Activated CD4-positive, CD25-positive, alpha-beta regulatory T cell treated with anti-CD3 and anti-CD28 coated beads, Interleukin-2, amount 50 U/mL, for 72 hours (primary cell): ENCODE results near the gene PDZRN3.

ENCODE experiments used
- DNase-seq: peaks from one replicate; pipeline ENCODE4 v3.0.0; 2021

The PDZRN3 gene

DNA sequence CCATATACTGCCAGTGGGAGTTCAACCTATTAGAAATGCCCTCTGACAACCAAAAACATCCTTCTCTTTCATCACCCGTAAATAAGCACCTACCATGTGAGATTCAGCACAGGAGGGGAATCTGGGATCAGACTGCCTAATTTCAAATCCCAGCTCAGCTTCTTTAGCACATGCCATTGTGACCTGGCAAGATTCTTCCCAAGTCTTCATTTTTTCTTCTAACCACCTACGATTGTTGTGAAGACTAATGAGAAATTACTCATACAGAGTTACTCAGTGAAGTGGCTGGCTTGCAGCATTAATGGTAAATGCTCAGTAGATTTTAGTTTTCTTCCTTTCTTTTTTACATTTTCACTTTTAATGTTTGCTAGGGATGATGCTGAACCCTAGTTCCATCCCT lies 176.7 kb downstream of the PDZRN3 start:
- DNase-seq = no peak

DNA sequence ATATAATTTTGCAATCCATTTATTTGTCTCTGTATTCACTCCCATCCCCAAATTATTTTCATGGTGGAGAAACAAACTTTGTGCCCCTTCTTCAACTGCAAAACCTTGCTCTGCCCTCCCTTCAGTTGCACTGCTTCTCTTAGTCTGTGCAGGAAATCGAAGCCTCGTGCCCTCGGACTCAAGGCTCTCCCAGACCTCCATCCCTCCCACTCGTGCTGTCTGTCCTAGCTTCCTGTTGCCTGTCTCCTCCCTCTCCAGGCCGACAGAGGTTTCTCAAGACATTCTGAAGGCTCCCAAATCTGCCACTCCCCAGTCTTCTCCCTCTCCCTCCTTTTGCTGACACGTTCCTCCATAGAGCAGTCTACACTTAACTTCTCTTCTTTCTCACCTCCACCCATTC lies 177.6 kb downstream of the PDZRN3 start:
- no peak for DNase-seq

DNA sequence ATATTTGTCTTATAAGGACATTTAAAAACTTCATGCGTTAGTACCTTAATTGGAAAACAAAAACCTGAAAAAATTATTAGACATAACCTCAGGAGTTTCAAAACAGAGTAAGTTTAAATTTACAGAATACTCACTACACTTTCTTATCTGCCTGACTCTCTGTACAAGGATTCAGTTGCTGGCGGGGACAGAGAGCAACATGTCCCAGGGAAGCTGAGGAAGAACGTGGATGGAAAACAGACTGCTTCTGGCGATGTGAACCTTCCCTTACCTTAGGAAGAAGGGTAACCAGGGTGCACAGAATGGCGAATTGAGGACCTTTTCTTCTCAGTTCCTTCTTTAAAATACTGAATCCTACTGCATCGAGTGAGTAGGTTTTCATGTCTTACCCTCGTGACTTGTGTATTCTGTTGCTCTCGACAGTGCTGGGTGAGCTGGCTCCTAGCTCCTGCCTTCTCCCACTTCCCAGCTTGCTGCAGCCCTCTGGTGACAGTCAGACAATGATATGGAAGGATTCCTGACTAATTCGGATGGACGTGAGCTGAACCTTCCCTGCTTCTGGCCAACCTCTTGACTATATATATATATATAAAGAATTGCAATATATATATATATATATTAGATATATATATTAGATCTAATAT lies 178.2 kb downstream of the PDZRN3 start:
- DNase-seq = no peak

DNA sequence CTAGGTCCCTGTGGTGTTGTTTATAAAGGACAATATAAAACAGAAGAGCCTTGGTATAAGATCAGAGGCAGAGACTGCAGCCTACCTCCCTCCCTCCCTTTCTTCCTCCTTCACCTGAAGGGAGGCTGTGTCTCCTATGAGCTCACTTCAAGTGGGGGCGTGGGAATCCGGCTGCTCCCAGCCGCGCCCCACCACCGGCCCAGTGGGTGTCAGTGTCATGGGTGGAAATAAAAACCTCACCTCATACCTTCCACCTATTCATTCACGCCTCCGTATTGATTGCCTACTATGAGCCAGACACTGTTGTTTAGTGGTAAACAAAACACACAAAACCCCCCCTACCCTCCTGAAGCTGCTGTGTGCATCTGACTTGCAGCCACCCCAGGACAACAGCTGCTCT lies 181.9 kb downstream of the PDZRN3 start:
- no peak for DNase-seq

DNA sequence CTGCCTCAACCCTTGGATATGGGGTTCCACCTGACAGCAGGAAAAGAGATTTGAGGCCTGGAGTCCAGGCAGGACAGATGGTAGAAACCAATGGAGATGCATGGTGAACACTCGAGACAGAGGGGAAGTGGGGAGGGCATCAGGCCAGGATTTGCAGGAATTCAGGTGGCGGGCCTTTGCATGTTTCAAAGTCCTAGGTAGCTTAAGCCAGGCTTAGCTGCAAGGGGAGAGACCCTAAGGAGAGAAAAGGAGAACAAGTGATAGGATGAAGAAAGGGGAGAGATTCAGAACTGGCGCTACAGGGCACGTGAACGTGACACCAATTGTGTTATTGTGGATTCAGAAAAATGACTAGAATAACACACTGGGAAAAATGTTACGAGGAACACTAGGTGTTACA lies 182.6 kb downstream of the PDZRN3 start:
- DNase-seq = no peak

DNA sequence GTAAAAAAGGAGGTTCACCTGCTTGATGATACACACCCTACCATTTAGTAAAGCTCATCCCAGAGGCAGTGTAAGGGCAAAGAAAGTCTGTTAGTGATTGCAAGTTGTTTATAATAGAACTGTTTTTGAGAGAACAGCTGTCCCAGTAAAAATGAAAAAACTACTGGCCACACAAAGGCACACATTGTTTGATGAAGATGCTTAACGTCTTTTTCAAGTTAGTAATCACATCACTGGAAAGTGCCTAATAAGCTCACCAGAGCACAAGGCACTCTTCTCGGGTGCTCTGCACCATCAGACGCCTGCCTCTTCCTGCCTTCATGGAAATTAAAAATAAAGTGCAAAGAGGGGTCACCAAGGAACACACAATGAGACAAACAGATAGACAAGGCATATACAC lies 186.9 kb downstream of the PDZRN3 start:
- no peak for DNase-seq

DNA sequence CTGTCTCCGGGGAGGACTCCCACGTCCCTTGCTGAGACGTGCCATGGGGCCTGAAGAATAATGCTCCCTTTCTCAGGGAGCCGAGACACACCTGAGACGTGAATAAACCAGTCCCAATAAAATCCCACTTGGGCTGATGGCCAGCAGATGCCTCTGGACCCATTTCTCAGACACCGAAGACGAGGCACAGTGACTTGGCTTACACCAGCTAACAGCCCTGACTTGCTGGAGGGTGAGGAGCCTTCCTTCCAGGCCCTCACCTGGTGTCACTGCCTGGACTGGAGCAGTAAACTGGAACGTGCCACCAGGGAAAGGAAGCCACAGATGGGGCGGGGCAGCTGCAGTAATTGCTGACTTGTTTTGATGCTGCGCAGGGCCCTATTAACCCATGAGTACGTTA lies 189.7 kb downstream of the PDZRN3 start:
- DNase-seq = no peak

DNA sequence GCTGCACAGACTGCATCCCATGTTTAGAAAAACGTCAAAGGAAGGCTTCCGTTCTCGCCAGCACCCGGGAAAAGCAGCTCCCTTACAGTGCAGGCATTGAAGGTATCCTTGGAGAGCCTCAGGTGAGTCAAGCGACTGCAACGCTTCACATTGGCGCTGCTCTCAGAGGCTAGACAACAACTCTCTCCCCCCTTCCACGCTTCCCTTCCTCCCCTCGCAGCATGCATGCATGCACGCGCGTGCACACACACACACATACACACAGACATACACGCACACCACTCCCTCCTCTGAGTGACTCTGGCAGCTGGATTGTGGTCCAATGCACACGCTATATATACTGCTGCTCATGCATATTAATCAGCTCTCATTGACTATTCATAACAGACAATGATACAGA lies 191.1 kb downstream of the PDZRN3 start:
- no peak for DNase-seq

DNA sequence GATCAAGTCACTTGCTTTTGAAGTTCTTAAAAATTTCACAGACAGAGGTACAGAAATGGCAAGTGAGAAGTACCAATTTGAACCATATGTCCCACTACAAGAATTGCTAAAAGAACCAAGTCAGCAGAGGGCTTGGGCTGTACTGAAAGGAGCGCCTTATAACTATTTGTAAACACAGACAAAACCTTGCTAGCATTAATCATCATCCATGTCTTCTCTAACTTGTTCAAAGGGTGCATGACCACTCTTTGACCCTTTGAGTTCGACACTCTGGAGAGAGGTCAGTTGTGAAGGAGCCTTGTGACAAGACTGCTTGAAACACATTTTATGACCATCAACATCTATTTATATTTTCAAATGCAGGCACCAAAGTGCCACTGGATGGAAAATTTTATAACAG lies 191.7 kb downstream of the PDZRN3 start:
- DNase-seq = no peak

DNA sequence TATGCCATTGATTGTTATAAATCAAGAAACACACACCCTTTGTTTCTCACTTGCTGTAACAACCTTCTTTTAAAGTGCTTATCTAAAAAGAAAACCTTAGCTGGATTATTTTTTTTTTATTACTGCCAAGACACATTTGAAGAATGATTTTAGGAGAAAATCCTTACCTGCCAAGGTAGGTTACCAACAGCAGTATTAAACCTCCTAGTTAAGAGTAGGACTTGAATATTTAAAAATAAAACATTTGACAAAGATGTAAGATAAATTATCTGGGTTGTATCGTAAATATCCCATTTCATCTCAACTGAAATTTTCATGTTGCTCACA lies 192.1 kb downstream of the PDZRN3 start:
- DNase-seq = no peak

DNA sequence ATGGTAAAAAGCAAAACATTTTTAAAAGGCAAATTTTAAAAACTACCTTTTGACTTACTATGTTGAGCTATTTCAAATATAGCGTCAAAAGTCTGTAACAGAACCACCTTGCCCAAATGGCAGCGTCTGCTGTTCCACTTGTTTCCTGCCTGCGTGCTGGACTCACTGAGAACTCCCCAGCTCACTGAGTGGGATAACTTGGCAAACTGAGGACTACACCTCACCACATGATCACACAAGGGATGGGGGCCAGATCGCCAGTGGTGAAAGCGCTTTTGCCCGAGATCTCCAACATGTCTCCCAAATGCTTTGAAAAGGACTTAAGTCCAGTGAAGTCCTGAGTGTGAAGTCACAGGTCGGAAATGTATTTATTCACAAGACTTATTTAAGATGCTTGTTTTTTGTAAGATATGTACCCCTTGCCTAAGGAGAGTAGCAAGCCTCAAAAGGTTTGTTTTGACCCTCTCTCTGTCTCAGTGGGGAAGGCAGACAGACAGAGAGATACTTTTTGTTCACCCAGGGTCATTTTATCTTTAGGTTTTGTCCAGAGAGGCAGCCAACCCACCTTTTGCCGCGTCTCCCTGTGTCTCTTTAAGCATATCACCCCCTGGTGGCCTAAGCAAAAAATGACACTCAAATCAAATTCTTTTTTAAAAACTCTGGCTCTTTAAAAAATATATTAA lies 192.6 kb downstream of the PDZRN3 start:
- no peak for DNase-seq

DNA sequence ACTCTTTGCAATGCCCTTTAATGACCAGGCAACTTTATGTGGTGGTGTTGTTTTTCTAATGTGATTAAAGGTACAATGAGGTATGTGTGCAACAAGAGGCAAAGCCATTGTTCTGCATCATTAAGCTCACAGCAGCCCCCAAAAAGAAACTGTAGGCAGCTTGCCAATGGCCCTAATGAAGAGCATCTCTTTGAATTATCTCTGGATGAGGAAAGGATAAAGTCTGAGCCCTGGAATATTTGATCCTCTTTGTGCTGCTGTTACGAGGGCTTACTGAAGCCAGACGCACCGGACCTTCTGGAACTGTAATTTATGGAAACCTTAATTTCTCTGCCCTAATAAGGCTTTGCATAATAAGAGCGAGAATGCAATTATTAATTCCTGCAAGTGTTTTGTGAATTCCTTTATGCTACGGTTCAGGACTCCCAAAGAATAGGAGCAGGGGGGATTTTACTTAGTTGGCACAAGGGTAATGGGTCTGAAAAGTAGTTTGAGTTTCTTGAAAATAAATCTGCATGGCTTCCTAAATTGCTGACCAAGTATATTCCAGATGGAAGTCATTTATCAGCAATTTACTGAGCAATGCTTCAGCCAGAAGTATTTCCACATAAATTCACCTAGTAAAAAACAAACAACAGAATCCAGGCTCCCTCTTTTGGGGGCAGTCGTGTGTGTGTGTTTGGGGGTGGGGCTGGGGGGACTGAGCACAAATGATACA lies 193.4 kb downstream of the PDZRN3 start:
- DNase-seq = no peak

DNA sequence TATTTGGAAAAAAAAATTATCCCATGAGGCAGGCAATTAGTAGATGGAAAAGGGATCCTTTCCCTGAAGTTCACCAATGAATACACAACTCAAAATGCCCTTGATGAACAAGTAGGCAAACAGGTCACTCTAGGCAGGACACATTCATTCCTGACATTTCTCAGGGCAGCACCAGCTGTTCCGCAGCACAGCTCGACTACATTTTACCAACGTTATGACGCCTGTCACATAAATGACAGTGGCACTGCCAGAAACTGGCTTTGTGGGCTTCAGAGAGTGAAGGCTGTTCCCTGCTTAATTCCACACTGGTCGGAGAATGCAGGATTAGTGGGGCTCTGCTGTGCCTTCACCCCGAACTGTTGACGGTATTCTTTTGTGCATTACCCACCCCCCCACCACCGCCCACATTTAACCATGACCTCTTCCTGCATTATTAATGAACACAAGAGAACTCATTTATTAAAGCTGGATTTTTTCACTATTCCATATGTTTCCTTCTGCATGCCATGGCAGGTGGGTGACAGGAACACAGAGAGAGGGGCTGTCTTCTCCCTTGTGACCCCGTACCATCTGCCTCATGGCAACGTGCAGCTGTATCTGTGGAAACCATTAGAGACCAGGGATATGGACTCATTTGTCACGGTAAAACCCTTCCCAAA lies 197.6 kb downstream of the PDZRN3 start:
- DNase-seq = no peak

DNA sequence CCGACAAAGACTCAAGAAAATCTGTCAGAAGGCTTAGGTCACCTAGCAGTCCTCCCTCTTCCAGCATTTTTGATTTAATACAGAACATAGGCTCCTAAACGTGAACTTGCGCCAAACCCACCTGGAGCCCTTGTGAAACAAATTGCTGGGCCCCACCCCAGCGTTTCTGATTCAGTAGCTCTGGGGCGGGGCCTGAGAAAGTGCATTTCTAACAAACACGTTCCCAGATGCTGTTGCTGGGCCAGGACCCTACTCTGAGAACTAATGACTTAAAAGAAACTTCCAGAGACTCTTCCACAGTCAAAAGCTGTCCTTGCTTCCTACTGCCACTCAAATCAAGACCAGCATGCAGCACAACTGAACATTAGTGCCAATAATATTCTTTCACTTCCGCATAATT lies 198.1 kb downstream of the PDZRN3 start:
- DNase-seq = no peak

DNA sequence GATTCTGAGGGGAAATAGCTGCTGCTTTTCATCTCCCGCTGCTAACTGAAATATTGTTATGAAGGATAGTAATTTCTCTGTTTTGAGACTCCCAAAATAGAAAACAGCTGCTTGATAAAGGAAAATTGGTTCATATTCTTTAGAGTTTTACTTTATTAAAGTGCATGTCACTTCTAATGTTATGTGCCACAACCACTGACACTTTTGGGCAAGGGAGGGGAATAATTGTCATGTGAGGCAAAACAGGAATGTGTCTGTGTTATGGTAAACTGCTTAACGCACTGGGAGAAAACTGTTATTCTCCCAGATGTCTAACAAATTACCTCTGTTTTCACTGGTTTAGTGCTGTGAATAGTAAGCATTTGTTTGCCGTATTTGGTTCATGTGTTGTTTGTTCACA lies 201.6 kb downstream of the PDZRN3 start:
- DNase-seq = no peak

DNA sequence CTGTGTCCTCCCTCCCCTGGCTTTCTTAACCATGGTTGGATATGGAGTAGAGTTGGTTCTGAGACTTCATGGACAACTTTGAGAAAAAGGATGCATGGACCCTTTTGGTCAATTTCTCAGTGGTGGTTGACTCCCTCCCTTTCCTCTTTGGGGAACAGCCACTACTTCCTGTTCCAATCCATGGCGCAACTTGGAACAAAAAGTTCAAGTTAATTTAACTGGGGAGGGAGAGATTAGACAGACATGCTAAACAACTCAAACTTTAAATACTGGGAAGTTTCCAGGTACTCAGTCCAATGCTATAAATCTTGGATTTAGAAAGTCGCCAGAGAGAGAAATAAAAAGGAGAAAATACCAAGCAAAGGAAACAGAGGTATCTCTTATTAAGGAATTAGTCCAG lies 202.2 kb downstream of the PDZRN3 start:
- DNase-seq = no peak

DNA sequence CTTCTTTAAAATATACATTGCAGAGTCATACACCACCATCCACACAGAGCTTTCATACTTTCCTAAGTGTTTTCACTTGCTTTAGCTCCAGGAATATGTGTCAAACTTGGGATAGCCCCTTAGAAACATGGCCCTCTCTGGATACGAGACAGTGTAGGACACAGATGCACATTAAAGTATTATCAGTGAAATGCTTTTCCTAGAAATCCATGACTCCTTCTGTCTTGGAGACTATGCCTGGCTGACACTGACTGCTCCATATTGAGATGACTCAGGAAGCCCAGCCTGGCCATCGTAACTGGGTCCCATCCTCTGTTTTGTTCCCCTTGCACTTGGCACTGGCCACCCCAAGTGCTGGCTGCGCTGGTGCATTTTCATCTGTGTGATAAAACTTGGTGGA lies 204.8 kb downstream of the PDZRN3 start:
- DNase-seq = no peak

DNA sequence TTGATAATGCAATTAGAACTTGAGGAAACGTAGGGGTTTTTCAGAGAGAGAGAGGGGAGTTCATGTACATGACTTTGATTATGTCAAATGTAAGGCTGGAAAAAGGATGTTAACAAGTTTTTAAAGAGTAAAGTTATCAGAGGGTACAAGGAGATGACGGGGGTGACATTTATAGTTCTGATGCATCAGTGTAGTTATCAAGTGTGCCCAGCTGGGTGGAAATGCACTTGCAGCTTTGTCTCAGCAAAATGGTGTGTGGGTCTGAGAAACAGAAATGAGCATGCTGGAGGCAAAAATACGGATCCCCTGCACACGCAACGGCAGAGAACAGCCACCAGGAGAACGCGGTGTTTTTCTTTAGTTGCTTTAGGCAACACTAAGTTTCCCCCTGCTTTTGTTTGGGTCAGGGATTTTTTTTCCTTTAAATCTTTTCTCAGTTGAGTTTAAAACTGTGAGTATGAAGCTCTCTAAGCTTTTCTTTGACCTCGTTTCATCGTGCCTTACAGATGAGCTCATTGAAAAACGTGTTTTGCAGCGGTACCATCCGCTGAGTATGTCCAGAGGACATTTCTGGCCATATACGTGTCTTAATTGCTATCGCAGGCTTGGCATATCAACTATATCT lies 205.4 kb downstream of the PDZRN3 start:
- no peak for DNase-seq

DNA sequence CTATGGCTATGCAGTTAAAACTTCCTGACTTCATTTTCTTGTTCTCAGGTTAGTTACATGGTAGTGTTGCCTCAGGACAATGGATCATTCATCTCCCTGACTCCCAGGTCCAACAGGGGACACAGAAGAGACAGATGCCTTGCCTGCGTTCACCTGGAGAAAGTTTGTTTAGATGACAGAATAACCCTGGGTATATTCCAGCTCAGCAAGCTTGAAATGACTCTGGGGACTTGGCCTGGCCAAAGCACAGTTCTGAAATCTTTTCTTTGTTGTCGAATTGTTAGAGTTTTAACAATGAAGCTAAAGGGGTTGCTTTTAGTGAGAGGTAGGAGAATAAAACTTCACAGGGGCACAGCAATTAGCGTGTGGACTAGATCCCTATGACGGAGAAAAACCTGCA lies 206.1 kb downstream of the PDZRN3 start:
- DNase-seq = no peak

DNA sequence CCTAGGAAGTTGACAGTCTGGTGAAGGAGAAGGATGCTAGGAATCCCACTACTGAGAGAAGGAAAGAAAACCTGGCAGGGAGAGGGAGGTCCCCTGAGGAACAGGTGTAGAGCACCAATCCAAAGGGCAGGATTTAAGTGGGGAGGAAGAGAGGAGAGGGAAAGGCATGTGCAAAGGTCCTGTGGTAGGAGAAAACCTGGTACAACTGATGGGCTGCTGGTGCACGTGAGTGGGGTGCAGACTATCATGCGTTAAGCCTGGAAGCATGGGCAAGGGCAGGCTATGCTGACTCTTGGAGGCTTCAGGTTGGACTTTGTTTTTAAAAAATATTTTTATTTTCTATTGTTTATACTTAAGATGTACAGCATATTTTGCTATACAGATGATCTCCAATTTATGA lies 209.6 kb downstream of the PDZRN3 start:
- DNase-seq = no peak

DNA sequence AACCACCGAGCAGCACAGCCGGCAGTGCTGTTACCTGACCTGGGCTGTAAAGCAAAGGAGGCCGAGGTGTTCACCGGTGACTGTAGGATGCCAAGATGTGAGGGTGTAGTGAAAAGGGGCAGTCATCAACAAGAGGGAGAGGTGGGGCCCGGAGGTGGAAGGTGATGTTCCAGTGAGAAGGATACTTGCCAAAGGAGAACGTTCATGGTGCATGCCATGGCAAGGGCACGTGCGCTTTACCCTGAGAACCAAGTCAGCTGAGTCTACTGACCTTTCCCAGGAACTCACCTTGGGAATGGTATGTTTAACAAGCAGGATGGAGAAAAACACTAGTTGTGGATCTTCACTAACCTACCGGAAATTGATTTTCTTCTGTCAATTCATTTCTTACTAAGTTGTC lies 211.1 kb downstream of the PDZRN3 start:
- no peak for DNase-seq

DNA sequence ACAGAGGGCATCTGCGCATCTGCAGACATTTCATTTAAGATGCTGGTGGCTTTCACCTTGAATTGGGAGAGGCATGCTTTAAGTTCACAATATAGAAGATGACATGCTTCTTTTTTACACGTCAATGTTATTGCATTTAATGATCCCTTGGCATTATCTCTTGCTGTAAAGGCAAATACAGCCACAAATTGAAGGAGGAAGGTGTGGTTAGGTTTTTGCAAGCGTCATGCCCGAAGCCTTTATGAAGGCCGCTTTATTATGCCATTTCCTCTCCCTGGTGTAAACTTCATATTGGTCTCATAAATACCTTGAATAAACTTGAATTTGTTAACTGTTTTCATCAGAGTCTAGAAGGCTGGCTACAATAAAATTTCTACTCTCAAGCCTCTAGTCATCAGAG lies 212.7 kb downstream of the PDZRN3 start:
- no peak for DNase-seq

DNA sequence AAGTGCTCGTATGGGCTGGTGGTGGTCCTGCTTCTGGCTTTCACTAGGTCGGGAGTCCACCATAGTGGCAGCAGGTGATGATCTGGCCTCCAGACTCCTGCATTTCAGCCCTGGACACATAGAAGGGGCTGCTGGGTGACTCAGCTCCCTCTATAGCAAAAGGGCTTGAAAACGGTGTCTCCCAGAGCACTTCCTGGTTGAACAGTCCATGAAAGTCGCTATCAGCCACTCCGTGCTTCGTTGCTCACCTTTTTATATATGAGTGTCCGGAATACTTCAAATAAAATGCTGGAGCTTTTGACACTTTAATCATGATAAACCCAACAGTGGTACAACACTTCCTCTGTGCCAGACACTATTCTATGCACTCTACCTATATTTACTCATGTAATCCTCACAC lies 213.2 kb downstream of the PDZRN3 start:
- no peak for DNase-seq
